HG03095 (cell line): ENCODE results near the gene URGCP.
"Not testable (repeated sequence)": the region's sequence is repeated elsewhere in the genome, so short reads cannot be mapped to it uniquely, and the experiment has no call there.

ENCODE experiments used
- ATAC-seq: cut with Tn5 transposase; IDR thresholded peaks from one replicate; pipeline ENCODE4 v1.9.1; 2021; ENCODE audit warnings: moderate library complexity; ENCODE audit not compliant: unreplicated experiment

Gene URGCP

GRCh38 chr7:43843296-43843695 is 63.1 kb downstream of the URGCP start:
- ATAC-seq: no peak

- ATAC-seq: no peak
These were observed 68.2 kb downstream of the URGCP start for GRCh38 chr7:43838201-43838658.

DNA sequence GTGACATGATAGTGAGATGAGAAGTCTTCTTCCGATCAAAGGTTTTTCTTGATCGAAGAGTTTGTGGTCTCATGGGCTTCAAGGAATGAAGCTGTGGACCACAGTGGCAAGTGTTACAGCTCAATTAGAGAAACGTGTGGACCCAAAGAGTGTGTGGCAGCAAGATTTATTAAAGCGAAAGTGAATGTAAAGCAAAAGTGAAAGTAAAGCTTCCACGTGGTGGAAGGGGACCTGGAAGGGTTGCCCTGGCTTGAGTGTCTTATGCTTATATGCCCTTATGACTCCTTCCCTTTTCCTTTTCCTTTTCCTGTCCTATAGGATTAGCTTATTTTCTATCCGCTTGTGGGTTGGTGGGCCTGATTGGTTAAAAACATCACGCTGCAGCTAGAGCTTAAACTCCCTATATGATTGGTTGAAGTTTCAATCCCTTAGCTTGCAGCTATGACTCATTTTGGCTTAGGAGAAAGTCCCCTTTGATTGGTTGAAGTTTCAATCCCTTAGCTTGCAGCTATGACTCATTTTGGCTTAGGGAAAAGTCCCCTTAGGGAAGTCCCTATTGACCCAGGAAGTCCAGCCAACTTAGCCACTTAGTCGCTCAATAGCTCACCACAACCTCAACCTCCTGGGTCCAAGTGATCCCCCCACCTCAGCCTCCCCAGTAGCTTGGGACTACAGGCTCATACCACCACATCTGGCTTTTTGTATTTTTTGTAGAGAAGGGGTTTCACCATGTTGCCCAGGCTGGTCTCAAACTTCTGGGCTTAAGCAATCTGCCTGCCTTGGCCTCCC is 71.7 kb downstream of the URGCP start:
- peak; percentile 47 for ATAC-seq

DNA sequence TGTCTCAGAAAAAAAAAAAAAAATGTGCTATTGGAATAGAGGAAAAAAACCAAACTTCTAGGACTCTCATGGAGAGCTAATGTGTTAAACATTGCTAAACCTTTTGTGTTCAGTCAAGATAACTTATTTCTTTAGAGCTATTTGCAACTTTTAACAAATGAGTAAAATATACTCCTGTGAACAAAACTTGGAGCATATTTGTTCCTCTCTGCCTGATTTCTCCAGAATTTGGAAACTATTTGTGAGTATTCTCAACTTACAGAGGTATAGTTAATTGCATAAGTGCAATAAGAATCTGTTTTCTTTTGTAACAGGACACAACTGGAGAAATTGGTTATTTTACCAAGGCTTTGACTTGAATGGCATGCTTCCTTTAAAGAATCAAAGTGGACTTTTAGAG is 75.5 kb downstream of the URGCP start:
- ATAC-seq: not testable (repeated sequence)
